T-helper 1 cell treated with Interleukin-12 subunit alpha and Interleukin-12 subunit beta and Interleukin-4 antibody, amounts not matched to agents 30 ng/mL and 1 ng/mL, for 36 hours (primary cell): ENCODE results near the gene TASP1. TPM values are rescaled to one million over a fixed set of nuclear protein-coding genes. Genes with fewer than 3 reads are reported as not detected.
"Not testable (repeated sequence)": the region's sequence is repeated elsewhere in the genome, so short reads cannot be mapped to it uniquely, and the experiment has no call there.

Source experiments
- intact Hi-C: fragments of 100-400 bp; cut with micrococcal nuclease; formaldehyde crosslinking; loops from one replicate; pipeline ENCODE4 v1.15.1; 2024
- total RNA-seq: library from RNA; stranded (reverse); gene quantifications from 2 replicates; pipeline ENCODE4 v1.2.3, GENCODE V29; 2022

The TASP1 gene
- total RNA-seq, 1 donor from 2014 or later, result 11.7 TPM

GRCh38 chr20:13501500-13501899 lies 137.2 kb downstream of the TASP1 start:
- intact Hi-C loops, result no loop called here

- intact Hi-C loops, result no loop called here
Observed at GRCh38 chr20:13494019-13494418, 144.7 kb downstream of the TASP1 start.

- intact Hi-C loops, result no loop called here
Observed at GRCh38 chr20:13493143-13493542, 145.6 kb downstream of the TASP1 start.

DNA sequence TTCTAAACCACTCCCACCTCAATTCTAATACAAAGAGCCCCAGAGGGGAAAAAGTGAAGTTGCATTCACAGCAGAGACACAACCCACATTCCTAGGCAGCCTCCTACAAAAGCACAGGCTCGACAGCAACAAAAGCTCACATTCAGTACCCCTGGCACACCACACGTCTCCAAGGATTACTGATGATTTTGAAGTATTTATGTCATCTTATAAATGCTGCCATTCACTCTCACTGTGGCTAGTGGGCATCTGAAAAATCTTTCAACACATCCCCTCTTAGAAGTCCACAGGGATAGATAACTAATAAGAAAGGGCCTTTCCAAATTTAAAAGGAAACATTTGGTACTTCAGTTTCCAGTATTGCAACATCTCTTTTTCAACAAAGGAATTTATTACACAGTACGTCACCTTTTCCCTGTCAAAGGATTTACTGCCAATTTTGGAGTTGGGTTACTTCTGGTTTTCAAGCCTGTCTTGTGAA lies 146.7 kb downstream of the TASP1 start:
- intact Hi-C loops, result no loop called here

- intact Hi-C loops, result no loop called here
Observed at GRCh38 chr20:13487202-13487601, 151.5 kb downstream of the TASP1 start.

GRCh38 chr20:13486694-13487093 lies 152.0 kb downstream of the TASP1 start:
- intact Hi-C loops, result no loop called here

GRCh38 chr20:13485576-13485975 lies 153.2 kb downstream of the TASP1 start:
- intact Hi-C loops, result no loop called here

DNA sequence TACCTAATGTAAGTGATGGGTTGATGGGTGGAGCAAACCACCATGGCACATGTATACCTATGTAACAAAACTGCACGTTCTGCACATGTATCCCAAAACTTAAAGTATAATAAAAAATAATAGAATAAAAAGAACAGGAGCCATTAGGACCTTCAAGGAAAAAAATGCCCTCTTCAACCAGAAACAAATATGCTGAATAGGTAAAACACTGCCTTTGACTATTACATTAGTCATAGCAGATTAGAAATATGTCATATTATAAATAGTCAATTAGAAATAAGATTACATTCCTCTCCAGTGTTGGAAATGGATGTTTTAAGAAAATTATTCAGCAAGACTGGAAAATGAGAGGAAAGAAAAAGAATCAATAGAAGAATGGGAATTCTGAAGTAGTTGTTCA lies 153.7 kb downstream of the TASP1 start:
- intact Hi-C loops, result not testable (repeated sequence)

- intact Hi-C loops, result not testable (repeated sequence)
Observed at GRCh38 chr20:13483472-13483871, 155.3 kb downstream of the TASP1 start.

- intact Hi-C loops, result no loop called here
Observed at GRCh38 chr20:13478366-13478765, 160.4 kb downstream of the TASP1 start.

DNA sequence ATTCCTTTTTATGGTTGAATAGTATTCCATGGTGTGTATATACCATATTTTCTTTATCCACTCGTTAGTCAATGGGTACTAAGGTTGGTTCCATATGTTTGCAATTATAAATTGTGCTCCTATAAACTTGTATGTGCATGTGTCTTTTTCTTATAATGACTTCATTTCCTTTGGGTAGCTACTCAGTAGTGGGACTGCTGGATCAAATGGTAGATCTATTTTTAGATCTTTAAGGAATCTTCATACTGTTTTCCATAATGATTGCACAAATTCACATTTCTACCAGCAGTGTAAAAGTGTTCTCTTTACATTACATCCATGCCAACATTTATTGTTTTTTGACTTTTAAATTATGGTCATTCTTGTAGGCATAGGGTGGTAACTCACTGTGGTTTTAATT lies 164.3 kb downstream of the TASP1 start:
- intact Hi-C loops, result no loop called here

DNA sequence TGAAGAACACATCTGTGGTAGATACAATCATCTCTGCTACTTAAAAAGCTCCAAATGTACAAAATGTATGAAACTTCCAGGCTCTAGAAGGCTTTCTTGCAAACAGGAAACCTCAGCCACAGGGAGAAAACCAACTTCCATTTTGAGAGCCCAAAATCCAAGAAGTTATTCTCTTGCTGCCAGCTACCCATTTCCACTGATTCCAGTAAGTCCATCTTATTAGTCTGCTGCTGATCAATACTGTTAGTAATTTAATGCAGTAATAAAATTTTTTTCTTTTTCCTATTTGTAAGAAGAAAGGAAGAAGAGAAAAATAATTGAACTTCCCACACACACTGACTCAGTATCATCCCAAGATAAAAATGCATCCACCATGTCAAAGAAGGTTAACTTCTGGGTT lies 169.5 kb downstream of the TASP1 start:
- intact Hi-C loops, result no loop called here

DNA sequence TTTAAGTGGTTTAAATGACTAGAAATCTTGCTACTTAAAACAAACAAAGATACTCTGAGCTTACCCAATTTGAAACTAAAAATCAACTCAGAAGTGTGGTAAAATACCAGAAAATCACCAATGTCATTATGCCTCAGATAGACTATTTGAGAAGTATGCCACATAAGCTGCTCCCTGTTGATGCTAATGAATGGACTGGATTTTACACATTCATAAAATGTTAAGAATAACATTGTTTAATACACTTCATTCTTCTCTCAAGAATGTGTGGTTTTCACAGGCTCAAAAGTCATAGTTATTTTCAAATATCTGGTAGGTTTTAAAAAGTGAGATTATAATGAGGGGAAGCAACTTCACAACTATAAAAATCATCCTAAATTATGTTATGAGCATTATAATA lies 170.6 kb downstream of the TASP1 start:
- intact Hi-C loops, result no loop called here

DNA sequence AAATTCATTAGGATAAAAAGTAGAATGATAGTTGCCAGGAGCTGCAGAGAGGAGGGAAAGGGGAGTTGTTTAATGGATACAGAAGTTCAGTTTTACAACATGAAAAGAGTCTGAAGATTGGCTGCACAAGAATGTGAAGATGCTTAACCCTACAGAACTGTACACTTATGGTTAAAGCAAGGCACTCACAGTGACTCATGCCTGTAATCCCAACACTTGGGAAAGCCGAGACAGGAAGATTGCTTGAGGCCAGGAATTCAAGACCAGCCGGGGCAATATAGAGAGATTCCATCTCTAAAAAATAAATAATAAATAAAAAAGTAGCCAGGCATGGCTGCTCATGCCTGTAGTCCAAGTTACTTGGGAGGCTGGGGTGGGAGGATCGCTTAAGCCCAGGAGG lies 174.0 kb downstream of the TASP1 start:
- intact Hi-C loops, result no loop called here

- intact Hi-C loops, result no loop called here
Observed at GRCh38 chr20:13461849-13462458, 176.8 kb downstream of the TASP1 start.

- intact Hi-C loops, result loop anchor here (1.0 to 2.0 kb wide), 3 partner anchors 87 to 329 kb away; no protein-coding TSS in a partner anchor
Observed at GRCh38 chr20:13458860-13459451, 179.8 kb downstream of the TASP1 start.

GRCh38 chr20:13457487-13457886 lies 181.2 kb downstream of the TASP1 start:
- intact Hi-C loops, result no loop called here

DNA sequence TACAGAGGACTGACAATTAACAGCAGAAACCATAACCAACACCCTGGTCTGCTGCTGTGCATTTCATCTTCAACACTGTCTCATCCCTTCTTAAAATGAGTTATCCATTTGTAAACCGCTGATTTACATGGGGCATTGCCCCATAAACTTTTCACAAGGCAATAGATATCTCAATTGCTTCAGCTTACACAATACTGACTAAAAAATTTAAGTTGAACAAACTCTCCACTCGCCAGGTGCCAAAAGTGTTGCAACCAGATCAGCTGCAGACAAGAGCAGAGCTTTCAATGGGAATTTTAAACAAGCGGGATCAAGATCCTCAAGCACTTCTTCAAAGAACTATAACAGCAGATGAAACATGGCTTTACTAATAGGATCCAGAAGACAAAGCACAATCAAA lies 183.0 kb downstream of the TASP1 start:
- intact Hi-C loops, result no loop called here

- intact Hi-C loops, result no loop called here
Observed at GRCh38 chr20:13453367-13453766, 185.4 kb downstream of the TASP1 start.

DNA sequence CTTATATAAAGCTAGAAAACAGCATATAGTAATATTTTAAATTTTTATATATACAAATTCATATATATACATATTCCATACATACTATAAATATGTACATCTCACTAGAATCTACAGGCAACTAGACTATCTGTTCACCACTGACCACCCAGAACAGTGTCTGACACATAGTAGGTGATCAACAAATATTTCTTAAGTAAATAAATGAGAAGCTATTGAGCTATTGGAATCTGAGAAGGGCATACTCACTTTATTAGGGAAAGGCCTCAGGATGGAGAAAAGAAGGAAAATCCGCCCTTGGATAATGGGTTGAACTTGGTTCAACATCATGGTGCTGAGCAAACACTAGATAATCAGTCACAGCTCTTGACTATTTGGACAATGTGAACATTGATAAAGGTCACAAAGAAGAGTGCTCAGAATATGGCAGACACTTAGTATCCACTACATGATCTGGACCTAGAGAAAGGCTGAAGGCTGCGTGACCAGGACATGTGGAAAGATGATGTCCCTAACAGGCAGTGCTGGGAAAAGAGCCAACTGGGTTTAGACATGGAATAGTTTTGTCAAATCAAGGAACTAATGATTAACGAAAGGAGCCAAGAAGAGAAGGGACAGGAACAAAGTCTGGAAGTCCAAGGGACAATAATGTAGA lies 186.1 kb downstream of the TASP1 start:
- intact Hi-C loops, result no loop called here

DNA sequence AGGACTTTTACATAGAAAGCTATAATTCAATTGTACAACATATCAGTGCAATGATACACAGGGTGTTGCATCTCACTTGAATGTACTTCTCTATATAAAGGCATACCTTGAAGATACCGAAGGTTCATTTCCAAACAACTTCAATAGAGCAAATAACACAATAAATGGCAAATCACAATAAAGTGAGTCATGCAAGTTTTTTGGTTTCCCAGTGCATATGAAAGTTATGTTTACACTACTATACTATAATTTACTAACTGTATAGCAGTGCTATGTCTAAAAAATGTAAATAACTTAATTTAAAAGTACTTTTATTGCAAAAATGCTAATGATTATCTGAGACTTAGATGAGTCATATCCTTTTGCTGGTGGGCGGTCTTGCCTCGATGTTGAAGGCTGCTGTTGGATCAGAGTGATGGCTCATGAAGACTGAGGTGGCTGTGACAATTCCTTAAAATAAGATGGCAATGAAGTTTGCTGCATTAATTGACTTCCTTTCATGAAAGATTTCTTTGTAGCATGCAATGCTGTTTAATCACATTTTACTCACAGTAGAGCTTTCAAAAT lies 188.8 kb downstream of the TASP1 start:
- intact Hi-C loops, result no loop called here

DNA sequence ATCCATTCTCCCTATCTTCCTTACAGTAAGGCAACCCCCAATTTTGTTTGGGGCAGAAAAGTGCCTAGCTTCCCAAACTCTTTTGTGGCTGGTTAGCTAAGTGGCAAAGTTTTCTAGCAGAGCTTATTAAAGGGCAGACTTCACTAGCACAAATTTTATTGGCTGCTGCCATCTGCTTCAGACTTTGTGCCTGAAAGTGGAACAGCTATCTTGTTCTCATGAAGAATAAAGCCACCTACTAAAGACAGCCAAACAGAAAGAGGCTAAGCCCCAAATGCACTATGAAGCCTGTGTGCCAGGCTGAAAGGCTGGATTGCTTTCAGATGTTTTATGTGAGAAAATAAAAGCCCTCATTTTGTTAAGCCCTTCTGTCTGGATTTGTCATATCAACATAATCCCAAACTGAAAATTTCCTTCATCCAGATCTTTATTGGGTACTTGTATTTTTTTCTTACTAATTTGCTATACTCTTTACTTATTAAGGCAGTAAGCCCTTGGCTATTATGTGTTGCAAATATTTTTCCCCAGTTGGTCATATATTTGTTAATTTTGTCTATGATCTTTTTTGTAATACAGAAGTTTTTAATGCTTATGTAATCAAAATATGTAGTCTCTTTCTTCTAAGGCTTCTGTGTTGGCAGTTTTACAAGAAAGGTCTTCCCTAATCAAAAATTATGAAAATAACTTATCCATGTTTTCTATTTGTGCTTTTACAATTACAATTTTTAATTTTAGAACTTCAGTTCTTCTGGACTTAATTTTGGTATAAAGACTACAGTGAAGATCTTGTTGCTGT lies 191.1 kb downstream of the TASP1 start:
- intact Hi-C loops, result no loop called here
